ENCODE results near the gene TSPAN5.

The TSPAN5 gene

DNA sequence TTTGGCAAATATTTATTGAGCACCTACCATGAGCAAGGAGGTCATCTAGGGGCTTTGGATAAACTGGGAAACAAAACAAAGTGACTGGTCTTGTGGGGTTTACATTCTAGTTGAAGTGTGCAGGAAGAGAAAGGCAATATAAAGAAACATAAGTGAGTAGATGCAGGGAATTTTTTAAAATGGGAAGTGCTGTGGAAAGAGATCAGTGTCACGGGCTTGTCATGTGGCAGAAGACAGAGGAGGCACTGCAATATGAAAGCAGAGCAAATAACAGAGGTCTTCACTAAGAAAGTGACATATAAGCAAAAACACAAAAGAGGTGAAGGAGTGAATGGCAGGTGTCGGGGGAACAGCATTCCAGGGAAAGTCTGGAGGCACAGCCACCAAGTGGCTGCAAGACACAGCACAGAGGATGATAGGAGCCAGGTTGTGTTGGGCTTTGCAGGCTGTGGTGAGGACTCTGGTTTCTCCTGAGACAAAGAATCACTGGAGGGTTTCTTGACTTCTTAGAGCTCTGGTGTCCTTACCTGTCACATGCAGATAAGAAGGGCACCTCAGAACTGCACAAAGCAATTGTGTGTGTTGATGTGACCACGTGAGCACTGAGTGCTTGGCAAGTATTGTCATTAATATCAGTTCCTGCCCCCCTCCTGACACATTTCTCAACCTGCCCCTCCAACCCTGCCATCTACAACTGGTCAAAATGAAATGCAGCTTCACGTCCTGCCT, 143.5 kb downstream of the TSPAN5 start:
- no peak for DNase-seq

DNA sequence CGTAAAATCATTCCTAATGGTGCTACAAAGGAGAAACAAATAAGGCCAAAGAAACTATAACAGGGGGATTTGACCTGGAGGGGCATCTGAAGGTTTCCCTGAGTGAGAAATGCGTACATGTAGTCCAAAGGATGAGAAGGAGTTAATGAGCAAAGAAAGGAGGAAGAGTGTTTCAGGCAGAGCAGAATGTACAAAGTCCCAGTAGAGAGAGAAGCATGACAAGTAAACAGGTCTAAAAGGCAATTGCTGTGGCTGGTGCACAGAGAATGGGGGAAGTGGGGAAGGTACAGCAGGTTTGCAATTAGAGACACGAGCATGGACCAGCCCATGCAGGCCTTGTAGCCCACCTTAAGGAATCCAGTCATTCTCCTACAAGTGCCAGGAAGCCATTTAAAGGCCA, 145.5 kb downstream of the TSPAN5 start:
- DNase-seq, result no peak

DNA sequence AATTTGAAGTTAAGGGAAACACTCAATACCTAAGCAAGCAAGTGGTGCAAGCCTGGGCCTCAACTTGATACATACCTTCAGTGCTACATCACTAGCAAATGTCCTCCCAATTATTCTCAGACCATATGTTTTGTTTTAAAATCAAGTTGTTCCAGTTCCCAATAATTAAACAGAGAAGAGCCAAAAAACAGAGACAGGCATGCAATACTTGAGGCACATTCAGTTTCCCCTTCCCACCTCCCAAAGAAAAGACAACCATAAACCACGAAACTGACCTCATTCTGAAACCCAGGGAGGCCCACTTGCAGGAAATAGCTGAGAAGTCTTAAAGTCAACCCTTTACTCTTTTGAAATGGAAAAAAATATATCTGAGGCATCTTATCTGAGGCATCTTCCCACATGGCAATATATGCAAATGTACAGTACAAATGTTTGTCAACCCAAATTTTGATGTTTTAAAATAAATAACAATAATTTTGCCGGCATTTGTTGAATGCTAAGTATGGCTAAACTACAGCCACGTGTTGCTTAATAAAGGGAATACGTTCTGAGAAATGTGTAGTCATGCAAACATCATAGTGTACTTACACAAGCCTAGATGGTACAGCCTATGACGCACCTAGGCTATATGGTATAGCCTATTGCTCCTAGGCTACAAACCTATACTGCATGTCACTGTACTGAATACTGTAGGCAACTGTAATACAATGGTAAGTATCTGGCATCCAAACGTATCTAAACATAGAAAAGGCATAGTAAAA, 147.5 kb downstream of the TSPAN5 start:
- DNase-seq, result no peak

DNA sequence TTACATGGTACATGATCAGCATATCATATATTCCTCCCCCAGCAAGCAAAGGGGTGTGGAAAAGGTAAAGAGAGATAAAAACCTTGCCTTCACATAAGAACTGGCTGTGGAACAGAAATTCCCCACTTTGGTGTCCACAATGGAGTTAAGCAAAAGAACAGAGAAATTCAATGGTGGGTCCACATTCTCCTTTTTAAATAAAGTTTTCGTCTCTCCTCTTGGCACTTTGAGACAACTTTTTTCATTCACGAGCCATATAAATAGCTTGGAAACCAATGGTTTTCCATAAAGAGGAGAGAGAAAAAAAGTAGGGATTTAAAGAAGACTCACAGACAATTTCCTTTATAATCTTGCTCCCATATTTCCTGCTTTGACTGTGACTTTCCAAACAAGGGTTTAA, 148.1 kb downstream of the TSPAN5 start:
- no peak for DNase-seq

DNA sequence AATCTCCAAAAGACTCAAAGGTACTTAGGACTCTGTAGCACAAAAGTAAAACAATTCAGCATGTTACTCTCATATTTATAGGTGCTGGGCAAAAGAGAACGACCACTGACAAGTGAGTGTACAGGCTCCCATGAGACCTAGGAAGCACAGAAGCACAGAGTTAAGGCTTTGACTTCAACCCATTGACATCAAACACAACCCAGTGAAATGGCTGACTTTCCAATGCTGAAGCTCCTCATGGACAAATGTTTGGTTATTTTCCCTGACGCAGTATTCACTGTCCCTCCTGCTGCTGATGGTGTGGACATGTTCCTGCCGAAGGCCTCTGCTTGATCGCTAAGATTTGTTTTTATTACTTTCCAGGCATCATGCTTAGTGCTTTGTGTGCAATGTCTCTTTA, 148.7 kb downstream of the TSPAN5 start:
- DNase-seq, result no peak

DNA sequence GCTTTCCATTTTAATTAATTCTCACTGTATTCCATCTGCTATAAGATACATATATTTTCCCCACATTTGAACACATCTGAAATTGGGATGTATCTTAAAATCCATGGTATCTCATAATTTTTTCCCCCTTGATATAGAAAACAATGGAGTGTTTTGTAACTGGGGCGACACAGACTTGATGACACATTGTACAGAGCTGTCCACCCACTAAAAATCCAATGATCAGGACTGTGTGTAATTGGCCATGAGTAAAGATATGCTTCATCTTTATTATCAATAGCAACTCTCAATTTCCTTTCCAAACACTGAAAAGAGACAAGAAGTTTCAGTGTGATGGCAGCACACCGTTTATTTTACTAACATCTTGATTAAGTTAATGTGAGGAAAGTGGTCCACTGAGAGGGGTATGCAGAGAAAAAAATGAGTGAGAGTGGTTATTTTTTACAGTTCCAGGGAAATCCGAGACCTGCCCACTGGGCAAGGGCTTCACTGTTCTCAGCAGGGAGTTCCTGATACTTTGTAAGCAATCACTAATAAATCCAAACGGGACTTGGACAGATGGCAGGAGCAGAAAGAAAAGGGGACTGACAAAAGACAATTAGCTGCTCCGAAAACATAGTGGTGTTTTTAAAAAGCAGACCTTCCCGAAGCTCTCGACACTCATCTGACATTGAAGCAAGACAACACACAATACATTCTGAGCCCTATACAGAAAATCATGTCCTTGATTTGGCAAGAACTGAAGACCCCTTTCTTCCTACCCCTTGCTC, 149.4 kb downstream of the TSPAN5 start:
- DNase-seq, result no peak

DNA sequence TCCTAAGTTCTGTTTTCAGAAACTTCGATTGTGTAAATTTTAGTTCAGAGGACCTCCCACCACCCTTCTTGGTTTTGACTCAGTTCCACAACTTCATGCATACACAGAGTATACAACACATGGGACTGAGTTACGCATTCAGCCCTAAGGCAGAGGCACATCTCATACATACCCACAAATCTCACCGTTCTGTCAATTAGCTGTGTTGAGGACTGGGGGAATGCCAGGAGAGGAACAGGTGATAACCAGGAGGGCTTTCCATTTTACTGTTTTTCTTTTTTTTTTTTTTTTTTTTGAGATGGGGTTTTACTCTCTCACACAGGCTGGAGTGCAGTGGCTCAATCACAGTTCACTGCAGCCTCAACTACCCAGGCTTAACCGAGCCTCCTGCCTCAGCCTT, 150.2 kb downstream of the TSPAN5 start:
- DNase-seq, result no peak

DNA sequence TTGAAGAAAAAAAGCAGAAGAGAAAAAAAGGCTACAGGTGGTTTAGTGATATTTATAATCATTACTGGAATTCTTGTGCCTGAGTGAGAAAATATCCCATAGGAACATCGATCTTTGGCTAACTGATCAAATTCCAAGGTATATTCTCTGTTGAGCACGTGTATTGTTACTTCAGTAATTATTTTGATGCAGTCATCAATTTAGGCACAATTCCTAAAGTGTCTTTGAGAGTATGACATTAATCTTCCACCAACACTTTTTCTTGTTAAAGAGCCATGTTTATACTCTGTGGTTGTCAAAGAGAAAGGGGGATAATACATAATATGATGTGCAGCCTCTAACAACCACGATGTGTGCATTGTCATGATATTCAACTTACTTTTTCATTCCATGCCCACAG, 151.1 kb downstream of the TSPAN5 start:
- no peak for DNase-seq

DNA sequence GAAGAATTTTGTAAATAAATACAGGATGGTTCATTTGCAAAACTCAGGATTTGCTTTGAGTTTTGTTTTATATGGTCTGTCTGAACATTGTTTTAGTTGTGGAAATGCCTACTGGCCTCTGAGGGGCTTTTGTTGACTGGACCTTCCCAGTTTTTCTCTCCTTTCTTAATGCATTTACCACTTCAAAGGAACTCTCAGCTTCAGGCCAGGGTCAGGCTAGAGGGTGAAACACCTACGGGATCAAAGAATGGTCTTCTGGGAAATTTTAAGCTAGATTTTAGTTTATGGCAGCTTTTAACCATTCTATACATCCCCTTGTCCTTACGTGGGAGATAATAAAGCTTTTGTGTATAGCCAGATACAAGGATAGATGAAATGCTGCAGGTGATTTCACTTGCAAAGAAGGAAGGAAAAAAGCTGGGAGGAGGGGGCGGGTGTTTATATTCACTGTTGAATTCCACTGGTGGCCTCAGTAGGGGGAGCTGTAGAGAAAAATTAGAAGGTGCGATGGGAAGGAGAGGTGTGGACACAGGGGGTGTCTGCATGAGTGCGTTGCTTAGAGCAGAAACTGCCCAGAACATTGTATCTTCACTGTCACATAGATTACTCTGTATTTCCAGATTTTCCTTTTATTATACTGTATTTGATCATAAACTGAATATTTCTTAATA, 151.8 kb downstream of the TSPAN5 start:
- DNase-seq, result no peak

DNA sequence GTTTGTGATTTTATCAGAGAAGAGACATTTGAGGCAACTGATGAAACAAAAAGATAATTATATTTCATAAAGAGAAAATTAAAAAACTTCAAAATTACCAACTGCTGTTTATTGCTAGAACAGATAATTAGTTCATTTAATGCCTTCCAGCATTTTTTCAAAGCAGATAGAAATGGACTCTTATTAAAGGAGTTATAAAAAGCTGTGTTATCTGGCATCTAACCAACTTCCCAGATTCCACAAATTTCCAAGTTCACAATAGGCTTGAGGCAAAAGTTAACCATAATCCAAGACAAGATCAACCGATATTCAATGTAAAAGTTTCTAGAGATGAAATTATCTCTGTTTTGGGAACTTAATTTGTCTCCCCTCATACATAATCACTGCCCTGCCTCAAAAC, 152.4 kb downstream of the TSPAN5 start:
- DNase-seq, result no peak

DNA sequence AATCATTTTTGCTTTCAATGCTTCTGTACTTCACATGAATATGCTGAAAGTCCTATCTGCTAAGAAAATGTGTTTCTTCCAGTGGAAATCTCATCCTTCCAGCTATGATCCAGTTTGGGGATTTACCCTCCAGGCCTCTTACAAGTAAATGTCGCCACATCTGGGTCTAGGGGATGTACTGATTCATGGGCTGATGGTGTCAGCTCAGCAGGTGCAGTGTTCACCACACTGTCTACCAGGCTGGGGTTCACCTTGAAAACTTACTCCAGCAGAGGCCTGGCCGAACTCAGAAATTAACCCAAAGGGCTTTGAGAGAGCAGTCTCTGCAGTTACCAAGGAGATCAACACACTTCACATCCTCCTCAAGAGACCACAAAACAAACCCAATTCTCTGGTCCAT, 154.3 kb downstream of the TSPAN5 start:
- no peak for DNase-seq

DNA sequence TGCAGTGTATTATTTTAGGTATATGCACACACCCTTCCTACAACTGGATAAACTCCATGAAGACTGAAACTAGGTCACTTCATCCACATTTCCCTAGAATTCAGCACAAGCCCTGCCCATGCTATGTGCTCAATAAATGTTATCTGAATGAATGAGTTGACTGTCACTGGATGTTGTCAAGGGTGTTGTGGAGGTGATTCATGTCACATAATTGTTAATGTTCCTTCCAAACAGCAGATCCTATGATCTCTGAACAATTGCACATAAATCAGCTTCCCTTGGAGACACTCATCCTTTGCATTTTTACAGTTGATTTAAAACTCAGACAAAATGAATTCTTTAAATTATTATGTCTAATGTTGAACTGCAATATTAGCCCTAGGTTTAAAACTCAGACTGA, 154.7 kb downstream of the TSPAN5 start:
- no peak for DNase-seq

DNA sequence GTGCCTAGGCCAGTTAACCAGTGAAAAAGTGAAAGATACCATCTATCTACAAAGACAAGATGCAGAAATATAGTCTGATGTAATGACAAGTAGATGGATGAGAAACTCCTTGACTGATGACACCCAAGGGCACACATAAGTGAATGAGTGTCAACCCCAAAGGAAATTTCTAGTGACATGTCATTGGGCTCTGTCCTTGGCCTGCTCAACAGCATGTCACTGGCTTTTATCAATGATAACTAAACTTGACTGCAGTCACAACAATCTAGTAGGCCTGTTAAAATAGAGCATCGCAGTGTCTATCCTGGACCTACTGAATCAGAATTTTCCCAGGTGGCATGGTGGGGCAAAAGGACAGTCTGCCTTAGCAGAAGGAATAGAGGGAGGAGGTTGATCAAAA, 155.8 kb downstream of the TSPAN5 start:
- DNase-seq, result no peak

DNA sequence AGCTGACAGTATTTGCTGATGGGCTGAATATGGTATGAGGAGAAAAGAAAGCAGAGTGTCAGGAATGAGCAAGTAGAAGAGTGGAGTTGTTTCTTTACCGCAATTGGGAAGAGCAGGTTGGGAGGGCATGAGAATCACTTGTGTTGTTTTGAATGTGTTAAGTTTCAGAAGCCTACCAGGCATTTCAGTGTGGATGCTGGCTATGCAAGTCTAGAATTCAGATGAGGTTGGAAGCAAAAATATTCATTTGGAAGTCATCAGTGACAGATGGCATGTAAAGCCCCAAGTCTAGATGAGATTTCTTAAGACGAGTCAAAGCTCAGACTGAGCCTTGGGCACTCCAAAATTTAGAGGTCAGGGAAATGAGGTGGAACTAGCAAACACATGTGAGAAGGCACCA, 156.4 kb downstream of the TSPAN5 start:
- no peak for DNase-seq

DNA sequence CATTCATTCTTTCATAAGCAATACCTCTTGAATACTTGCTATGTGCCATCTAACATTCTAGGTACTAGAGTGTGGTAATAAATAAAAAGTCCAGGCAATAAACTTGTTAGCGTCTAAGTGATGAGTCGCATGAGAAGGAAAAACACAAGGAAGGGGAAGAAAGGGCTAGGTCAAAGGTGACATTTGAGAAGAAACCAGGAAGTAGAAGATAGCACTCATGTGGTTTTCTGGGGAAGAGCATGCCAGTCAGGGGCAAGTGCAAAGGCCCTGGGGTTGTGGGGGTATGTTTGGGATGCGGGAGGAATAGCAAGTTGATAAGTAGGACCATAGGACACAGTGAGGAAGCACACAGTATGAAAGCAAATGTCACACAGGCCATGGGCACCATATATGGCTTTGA, 157.0 kb downstream of the TSPAN5 start:
- DNase-seq, result no peak

DNA sequence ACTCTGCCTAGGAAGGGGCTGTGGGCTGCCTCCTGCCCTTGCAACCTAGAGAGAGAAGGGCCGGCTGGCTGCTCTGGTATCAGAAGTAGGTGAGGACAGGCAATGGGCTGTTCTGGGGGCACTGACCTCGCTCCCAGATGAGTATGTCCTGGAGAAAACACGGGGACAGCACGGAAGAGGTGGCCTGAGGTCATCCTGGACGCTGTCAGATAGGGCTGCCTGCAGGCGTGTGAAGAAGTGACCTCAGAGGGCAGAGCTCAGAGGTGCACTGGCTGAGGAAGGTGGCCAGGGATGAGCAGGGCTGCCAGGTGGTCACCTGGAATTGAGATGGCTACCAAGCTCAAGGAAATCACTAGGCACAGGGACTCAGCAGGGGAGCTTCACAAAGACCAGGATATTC, 159.6 kb downstream of the TSPAN5 start:
- DNase-seq, result no peak

DNA sequence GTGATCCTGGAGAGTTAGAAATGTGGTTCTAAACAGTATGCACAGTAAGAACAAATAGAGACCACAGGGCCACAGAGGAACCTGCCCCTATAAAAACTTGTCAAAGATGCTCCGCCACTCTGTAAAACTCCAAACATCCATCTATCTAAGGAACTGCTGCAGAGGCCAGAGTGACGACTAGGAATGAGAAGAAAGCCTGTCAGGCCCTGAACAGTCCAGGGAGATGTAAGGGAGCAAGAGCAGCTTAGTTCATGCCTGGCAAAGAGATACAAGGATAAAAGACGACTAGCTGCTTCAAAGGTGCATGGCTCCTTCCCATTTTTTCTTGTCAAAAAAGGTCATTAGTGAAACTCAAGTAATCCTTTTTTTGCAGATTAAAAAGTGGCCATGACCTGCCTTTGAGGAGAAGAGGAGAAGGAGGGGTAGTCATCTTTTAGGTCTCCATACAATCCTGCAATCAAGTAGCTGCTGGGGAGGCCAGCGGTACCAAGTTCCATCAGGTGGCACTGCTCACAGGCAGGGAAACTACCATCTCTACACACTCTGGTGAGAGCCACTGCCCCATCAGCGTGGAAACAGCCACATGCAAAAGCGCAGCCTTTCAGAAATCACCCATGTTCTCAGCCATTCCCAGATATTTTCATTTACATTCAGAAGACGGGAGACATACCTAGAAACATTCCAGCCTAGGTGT, 162.1 kb downstream of the TSPAN5 start:
- DNase-seq, result no peak

DNA sequence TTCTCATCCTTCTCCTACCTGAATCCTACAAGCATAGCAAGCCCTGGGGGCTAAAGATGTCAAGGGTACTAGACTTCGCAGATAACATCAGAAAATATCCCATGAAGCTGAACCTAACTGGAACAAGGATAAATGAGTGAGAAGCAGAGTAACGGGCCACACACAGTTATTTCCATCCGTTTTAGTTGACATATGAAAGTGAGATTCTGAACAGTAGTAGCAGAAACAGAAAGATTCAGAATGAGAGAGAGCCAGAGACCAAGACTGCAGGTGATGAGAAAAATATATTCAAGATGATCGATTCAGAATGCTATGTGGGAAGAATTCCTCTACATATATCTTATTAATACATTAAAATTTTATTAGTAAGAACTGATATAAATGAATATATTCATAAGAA, 165.1 kb downstream of the TSPAN5 start:
- no peak for DNase-seq

DNA sequence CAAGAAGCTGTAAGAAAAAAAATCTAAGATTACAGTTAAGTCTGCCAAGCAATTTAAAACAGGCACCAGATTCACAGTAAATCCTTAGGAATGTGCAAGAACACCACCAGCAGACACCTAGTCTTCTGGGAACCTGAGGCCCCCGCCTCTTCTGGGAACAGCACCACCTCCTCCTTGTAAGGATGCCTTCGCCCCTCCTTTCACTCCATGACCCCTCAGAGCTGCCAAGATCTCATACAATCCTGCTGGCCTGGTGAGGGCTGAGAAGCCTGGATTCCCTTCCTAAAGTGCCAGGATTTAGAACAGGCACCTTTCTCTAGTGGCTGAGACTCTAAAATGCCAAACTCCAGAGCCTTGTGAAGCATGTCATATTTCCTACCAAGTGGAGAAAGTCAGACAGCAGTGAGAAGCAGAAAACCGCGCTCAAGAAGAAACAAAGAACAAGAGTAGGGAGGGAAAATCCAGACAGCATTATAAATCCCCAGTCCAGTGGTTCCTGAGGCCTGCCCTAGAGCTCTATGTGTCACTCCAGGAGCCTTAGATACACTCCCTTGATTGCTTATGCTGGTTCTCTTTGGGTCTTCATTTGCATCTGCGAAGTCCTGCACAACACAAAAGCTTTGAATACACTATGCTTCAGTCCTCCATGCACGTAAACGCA, 166.4 kb downstream of the TSPAN5 start:
- DNase-seq, result no peak

DNA sequence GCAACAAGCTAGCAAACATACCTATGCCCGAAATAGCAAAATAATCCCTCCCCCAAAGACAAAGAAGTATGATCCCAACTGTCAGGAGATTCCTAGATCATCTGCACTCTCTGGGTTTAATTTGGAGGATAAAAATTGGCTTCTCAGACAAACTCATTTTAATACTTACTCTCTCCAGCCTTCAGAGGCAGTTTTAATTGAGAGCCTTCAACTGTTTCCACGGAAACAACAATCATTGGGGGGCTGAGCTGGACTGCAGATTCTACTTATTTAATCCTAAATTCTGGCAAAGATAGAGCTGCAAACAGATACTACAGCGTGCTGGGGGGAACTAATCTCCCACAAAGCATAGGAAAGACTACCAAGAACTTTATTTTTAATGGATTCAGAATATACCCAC, 168.2 kb downstream of the TSPAN5 start:
- DNase-seq, result no peak

DNA sequence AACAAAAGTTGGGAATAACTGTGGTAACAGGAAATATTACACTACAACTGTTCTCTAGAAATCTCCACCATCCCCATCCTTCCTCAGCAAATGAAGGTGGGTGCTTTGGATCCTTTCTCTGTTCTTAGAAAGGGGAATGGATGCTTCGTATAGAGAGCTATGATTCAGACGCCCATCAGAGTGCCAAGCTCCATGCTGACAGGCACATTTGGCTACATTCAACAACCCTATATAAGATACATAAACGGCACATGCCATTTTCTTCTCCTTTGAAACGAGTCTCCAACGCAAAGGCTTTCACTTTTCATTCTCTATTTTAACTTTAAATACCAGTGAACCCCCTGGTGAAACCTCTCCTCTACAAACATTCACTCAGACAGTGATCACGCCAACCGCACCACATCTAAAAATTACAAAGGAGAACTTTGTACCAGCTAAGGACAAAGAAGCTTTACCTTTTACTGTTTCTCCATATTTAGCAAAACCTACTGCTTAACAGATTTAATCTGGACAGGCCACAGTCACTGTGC, 172.5 kb downstream of the TSPAN5 start:
- no peak for DNase-seq

DNA sequence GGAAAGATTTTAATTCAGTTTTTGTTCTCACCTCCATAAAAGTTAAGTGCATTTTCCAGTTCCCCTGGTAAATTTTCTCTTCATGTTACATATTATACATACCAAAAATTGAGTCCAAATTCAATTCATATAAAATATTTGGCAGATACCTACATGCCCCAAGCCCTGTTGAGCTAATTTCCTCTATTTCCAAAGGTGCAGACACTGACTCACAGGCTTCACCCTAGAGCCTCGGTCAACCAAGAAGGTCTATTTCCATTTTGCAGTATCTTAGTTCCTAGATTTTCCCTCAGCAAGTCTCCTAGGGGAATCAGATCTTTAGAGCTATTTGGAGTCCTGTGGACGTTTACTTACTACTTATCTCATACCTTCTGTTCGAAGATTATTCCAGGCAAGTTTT, 174.4 kb downstream of the TSPAN5 start:
- no peak for DNase-seq

All from midbrain (tissue), 1 donor.